Stomach (tissue), 9 donors: ENCODE measurements around the gene GLB1L3. TPM values are rescaled to one million over a fixed set of nuclear protein-coding genes. Genes with fewer than 3 reads are reported as not detected.

ENCODE experiments used
- DNase-seq, 2 donors: peaks; one replicate each; pipeline versions ENCODE4 v3.0.0 to v3.0.0-alpha.2; 2013 to 2019
- H3K27ac ChIP-seq, 5 donors: fragments of 200-600 bp in 4 of 5; sonication (generic) in 4 of 5; one replicate each; pipeline ENCODE4 v1.5.1; 2013 to 2019; ENCODE audit warnings: mild to moderate bottlenecking in 1 of 5, moderate library complexity in 1 of 5
- H3K27me3 ChIP-seq, 3 donors: fragments of 200-600 bp; sonication (generic); one replicate each; pipeline ENCODE4 v1.5.1; 2017 to 2019; ENCODE audit warnings: mixed run types in 1 of 3
- H3K36me3 ChIP-seq, 4 donors: fragments of 200-600 bp; sonication (generic); 1 replicate in 3 of 4; 2 replicates in 1 of 4; pipeline ENCODE4 v1.5.1; 2016 to 2019
- H3K4me1 ChIP-seq, 4 donors: fragments of 200-600 bp; sonication (generic); one replicate each; pipeline ENCODE4 v1.5.1; 2016 to 2019
- H3K4me3 ChIP-seq, 4 donors: fragments of 200-600 bp; sonication (generic) in 3 of 4; one replicate each; pipeline ENCODE4 v1.5.1; 2016 to 2019; ENCODE audit warnings: mild to moderate bottlenecking in 1 of 4
- H3K9me3 ChIP-seq, 4 donors: fragments of 200-600 bp; sonication (generic); one replicate each; pipeline ENCODE4 v1.5.1; 2016 to 2019
- EP300 ChIP-seq: sonication (generic); formaldehyde crosslinking; IDR thresholded peaks from one replicate; pipeline ENCODE4 v1.6.1; 2017; ENCODE audit warnings: antibody characterized with exemption
- POLR2A ChIP-seq, 4 donors: fragments of 450-650 bp; IDR thresholded peaks; one replicate each; pipeline ENCODE4 v1.6.1; 2016; ENCODE audit warnings: antibody characterized with exemption in 4 of 4, control low read depth in 2 of 4, mild to moderate bottlenecking in 1 of 4, moderate library complexity in 1 of 4
- POLR2AphosphoS5 ChIP-seq, 3 donors: sonication (generic); formaldehyde crosslinking; IDR thresholded peaks; one replicate each; pipeline ENCODE4 v1.6.1; 2016; ENCODE audit warnings: antibody characterized with exemption in 3 of 3
- WGBS, 5 donors: extraction: QIAGEN DNeasy Blood & Tissue Kit in 3 of 5; methylation state at CpG; one replicate each; pipeline versions ENCODE4 v1.1.5 to v1.1.7; 2013 to 2018; 5-methylcytosine and 5-hydroxymethylcytosine counted together
- intact Hi-C: fragments of 100-400 bp; cut with DNase I; formaldehyde crosslinking; loops from one replicate; pipeline ENCODE4 v1.15.1; 2023; ENCODE audit warnings: low total_unique reads
- polyA plus RNA-seq, 3 donors: library from polyadenylated mRNA; stranded (reverse); fragments of 200-250 nt; gene quantifications; one replicate each; pipeline ENCODE4 v1.2.3, GENCODE V29; 2013
- total RNA-seq, 5 donors: library from RNA; depleted of rRNA; stranded (reverse); fragments of >200 nt; gene quantifications; one replicate each; pipeline versions ENCODE4 v1.1.0 to v1.2.3, GENCODE V29; 2014 to 2016
- TF ChIP-seq, protein P1 (sequence below), 7 experiments: fragments of 450-650 bp in 4 of 7; fragments of 200-600 bp in 3 of 7; sonication (generic) in 3 of 7; IDR thresholded peaks; one replicate each; pipeline ENCODE4 v1.5.1; 2016 to 2019; ENCODE audit warnings: antibody characterized with exemption in 7 of 7, control low read depth in 2 of 7, mild to moderate bottlenecking in 1 of 7
- donor health status: healthy with polysubstance abuse.
- donor health status: Bipolar disorder and iron deficiency.
- donor health status: healthy.

Gene GLB1L3
- total and polyA plus RNA-seq, 8 donors: 0.08 TPM; not detected in 7

DNA sequence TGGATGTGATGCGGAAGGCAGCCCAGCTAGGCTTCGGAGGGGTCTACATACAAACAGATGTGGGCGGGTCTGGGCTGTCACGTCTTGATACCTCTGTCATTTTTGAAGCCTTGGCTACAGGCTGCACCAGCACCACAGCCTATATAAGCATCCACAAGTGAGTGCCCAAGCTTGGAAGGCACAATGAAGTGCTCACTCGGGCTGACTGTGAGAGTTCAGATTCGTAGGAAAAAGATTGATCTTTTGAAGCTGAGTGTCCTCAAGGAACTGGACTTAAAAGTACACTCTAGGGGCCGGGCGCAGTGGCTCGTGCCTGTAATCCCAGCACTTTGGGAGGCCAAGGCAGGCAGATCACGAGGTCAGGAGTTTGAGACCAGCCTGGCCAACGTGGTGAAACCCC, 19.1 kb upstream of the GLB1L3 start:
- Histone ChIP-seq H3K27me3 (no peaks in the 10 kb centered on the region), H3K27ac (no peak overlapping the region), H3K4me1 (peaks cover 13 to 34% (median 22%) of the 10 kb centered on the region in 4 donors), H3K4me3 (no peak overlapping the region), H3K9me3 (no peaks in the 10 kb centered on the region), H3K36me3 (peaks cover 27 to 56% (median 55%) of the 10 kb centered on the region in 4 donors)
- WGBS, 5 donors: 92 to 96% (median 95%) methylated on average over 11 of the region's 11 CpGs
- DNase-seq: no peak
- intact Hi-C loops: no loop called here
- TF ChIP-seq, protein P1, sequence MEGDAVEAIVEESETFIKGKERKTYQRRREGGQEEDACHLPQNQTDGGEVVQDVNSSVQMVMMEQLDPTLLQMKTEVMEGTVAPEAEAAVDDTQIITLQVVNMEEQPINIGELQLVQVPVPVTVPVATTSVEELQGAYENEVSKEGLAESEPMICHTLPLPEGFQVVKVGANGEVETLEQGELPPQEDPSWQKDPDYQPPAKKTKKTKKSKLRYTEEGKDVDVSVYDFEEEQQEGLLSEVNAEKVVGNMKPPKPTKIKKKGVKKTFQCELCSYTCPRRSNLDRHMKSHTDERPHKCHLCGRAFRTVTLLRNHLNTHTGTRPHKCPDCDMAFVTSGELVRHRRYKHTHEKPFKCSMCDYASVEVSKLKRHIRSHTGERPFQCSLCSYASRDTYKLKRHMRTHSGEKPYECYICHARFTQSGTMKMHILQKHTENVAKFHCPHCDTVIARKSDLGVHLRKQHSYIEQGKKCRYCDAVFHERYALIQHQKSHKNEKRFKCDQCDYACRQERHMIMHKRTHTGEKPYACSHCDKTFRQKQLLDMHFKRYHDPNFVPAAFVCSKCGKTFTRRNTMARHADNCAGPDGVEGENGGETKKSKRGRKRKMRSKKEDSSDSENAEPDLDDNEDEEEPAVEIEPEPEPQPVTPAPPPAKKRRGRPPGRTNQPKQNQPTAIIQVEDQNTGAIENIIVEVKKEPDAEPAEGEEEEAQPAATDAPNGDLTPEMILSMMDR (IDR thresholded peaks at IDR 0.05): no peak
- TF ChIP-seq POLR2AphosphoS5 (IDR thresholded peaks at IDR 0.05): no peak
- no peak for TF ChIP-seq POLR2A (IDR thresholded peaks at IDR 0.05)
- TF ChIP-seq EP300: no peak

DNA sequence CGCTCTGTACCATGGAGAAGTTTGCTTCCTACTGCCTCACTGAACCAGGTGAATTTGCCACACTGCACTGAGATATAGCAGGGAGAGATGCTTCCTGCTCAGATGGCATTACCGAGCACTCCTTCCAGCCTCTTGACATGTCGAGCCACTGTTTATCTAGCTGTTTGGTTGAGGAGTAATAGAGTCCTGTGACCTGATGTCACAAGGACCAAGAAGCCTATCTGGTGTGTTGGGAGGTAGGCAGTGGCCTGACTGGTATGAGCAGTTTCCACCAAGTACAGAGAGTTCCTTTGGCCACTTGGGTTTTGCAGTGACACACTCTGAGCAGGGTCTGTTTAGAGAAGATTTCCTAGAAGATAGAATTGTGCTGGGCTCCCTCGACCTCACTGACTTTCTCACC, 17.6 kb upstream of the GLB1L3 start:
- no peak overlapping the region for H3K27ac ChIP-seq
- H3K4me1 ChIP-seq: peaks cover 9 to 26% (median 15%) of the 10 kb centered on the region in 4 donors
- H3K27me3 ChIP-seq: no peaks in the 10 kb centered on the region
- DNase-seq: no peak
- H3K9me3 ChIP-seq: no peaks in the 10 kb centered on the region
- WGBS, 5 donors: 80 to 92% (median 83%) methylated on average over 4 of the region's 4 CpGs
- peaks cover 39 to 71% (median 70%) of the 10 kb centered on the region in 4 donors for H3K36me3 ChIP-seq
- TF ChIP-seq POLR2AphosphoS5 (IDR thresholded peaks at IDR 0.05) (no peak), POLR2A (IDR thresholded peaks at IDR 0.05) (no peak), EP300 (no peak)
- TF ChIP-seq, protein P1 (IDR thresholded peaks at IDR 0.05): no peak
- no peak overlapping the region for H3K4me3 ChIP-seq
- intact Hi-C loops: no loop called here

GRCh38 chr11:134260503-134260902, 15.7 kb upstream of the GLB1L3 start:
- H3K27me3 ChIP-seq: no peaks in the 10 kb centered on the region
- no peak for DNase-seq
- H3K9me3 ChIP-seq: no peaks in the 10 kb centered on the region
- peaks cover 39 to 89% (median 86%) of the 10 kb centered on the region in 4 donors for H3K36me3 ChIP-seq
- intact Hi-C loops: no loop called here
- TF ChIP-seq, protein P1 (IDR thresholded peaks at IDR 0.05): no peak
- no peak for TF ChIP-seq POLR2A (IDR thresholded peaks at IDR 0.05)
- peaks cover 0 to 9% (median under 1%) of the 10 kb centered on the region in 4 donors for H3K4me1 ChIP-seq
- H3K27ac ChIP-seq: no peak overlapping the region
- no peak overlapping the region for H3K4me3 ChIP-seq

DNA sequence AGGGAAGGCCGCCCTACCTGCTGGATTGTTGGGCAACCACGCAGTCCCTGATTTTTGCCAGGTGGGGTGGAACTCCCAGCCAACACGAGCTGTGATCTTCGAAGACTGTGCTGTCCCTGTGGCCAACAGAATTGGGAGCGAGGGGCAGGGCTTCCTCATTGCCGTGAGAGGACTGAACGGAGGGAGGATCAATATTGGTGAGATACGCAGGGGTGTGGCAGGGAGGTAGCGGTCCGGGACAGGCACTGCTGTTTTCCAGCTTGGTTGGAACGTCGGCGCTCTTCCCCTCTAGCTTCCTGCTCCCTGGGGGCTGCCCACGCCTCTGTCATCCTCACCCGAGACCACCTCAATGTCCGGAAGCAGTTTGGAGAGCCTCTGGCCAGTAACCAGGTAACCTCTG, 15.2 kb upstream of the GLB1L3 start:
- peaks cover 39 to 90% (median 86%) of the 10 kb centered on the region in 4 donors for H3K36me3 ChIP-seq
- 92 to 96% (median 94%) methylated on average over 16 of the region's 16 CpGs for WGBS, 5 donors

More for the DNA sequence above, 15.2 kb upstream of the GLB1L3 start:
- Histone ChIP-seq H3K4me3 (no peak overlapping the region), H3K27me3 (no peaks in the 10 kb centered on the region), H3K27ac (no peak overlapping the region), H3K4me1 (peaks cover 0 to 6% (median 0%) of the 10 kb centered on the region in 4 donors), H3K9me3 (no peaks in the 10 kb centered on the region)
- intact Hi-C loops: no loop called here
- TF ChIP-seq, protein P1 (IDR thresholded peaks at IDR 0.05): no peak
- TF ChIP-seq EP300 (no peak), POLR2A (IDR thresholded peaks at IDR 0.05) (no peak), POLR2AphosphoS5 (IDR thresholded peaks at IDR 0.05) (no peak)
- DNase-seq: no peak
